PC-9 (cell line): ENCODE data around the gene SULT4A1. TPM values are rescaled to one million over a fixed set of nuclear protein-coding genes. Genes with fewer than 3 reads are reported as not detected.
A peak's percentile ranks its signal among the peaks of the same experiment; 100 is the strongest.
"Not testable (repeated sequence)": the region's sequence is repeated elsewhere in the genome, so short reads cannot be mapped to it uniquely, and the experiment has no call there.

Source experiments
- BruUV-seq: library from RNA; stranded (reverse); fragments of 400-500 nt; replicated peaks from 2 replicates; lab custom pipeline; 2021; lab: Mats Ljungman, UMichigan
- CTCF ChIA-PET: fragments of 300-600 bp; sonication (Branson Sonifier 250); formaldehyde crosslinking; loops from one replicate; lab custom pipeline; 2022; ENCODE audit warnings: antibody characterized with exemption; lab: Charles Lee
- POLR2A ChIA-PET: fragments of 300-600 bp; sonication (Branson Sonifier 250); formaldehyde crosslinking; loops from one replicate; lab custom pipeline; 2022; ENCODE audit warnings: antibody characterized with exemption; ENCODE audit not compliant: unreplicated experiment; lab: Charles Lee
- DNase-seq, 2 experiments: peaks; one replicate each; pipeline versions ENCODE4 v3.0.0 to v3.0.0-alpha.2; 2015 to 2022; ENCODE audit warnings: mixed read lengths in 1 of 2
- H2AFZ ChIP-seq: fragments of 200-600 bp; sonication (generic); 2 replicates; pipeline ENCODE4 v1.8.1; 2017; ENCODE audit warnings: antibody characterized with exemption
- H3F3A ChIP-seq: fragments of 200-600 bp; sonication (generic); 2 replicates; pipeline ENCODE4 v1.8.1; 2017; ENCODE audit warnings: antibody characterized with exemption, mild to moderate bottlenecking, low read depth; ENCODE audit not compliant: insufficient read depth
- H3K27ac ChIP-seq: fragments of 200-600 bp; sonication (generic); 2 replicates; pipeline ENCODE4 v1.6.1; 2016; ENCODE audit warnings: mixed run types
- H3K27me3 ChIP-seq: fragments of 200-600 bp; sonication (generic); 2 replicates; pipeline ENCODE4 v1.6.1; 2016; ENCODE audit warnings: low read depth, mixed run types; ENCODE audit not compliant: insufficient read depth
- H3K36me3 ChIP-seq: fragments of 200-600 bp; sonication (generic); 2 replicates; pipeline ENCODE4 v1.6.1; 2016; ENCODE audit warnings: low read depth, mixed run types
- H3K4me1 ChIP-seq: fragments of 200-600 bp; sonication (generic); replicated peaks from 2 replicates; pipeline ENCODE4 v1.6.1; 2016; ENCODE audit warnings: mixed run types; ENCODE audit not compliant: insufficient read depth
- H3K4me2 ChIP-seq: fragments of 200-600 bp; sonication (generic); 2 replicates; pipeline ENCODE4 v1.6.1; 2017; ENCODE audit warnings: mixed run types
- H3K4me3 ChIP-seq: fragments of 200-600 bp; sonication (generic); 2 replicates; pipeline ENCODE4 v1.6.1; 2016; ENCODE audit warnings: mixed run types
- H3K79me2 ChIP-seq: fragments of 200-600 bp; sonication (generic); 2 replicates; pipeline ENCODE4 v1.6.1; 2017; ENCODE audit warnings: low read depth, mixed run types
- H3K9me2 ChIP-seq: fragments of 200-600 bp; sonication (generic); 2 replicates; pipeline ENCODE4 v1.8.1; 2017; ENCODE audit warnings: mild to moderate bottlenecking; ENCODE audit not compliant: insufficient read depth
- H3K9me3 ChIP-seq: fragments of 200-600 bp; sonication (generic); 2 replicates; pipeline ENCODE4 v1.8.1; 2016; ENCODE audit warnings: low read depth; ENCODE audit not compliant: insufficient read depth
- H4K20me1 ChIP-seq: fragments of 200-600 bp; sonication (generic); 2 replicates; pipeline ENCODE4 v1.8.1; 2017; ENCODE audit not compliant: insufficient read depth
- EZH2 ChIP-seq: fragments of 200-600 bp; sonication (generic); IDR thresholded peaks from 2 replicates; pipeline ENCODE4 v1.8.0; 2017; ENCODE audit warnings: antibody characterized with exemption, low read depth
- intact Hi-C: fragments of 100-400 bp; cut with micrococcal nuclease; formaldehyde crosslinking; loops from one replicate; pipeline ENCODE4 v1.10.0; 2022; ENCODE audit not compliant: unreplicated experiment
- total RNA-seq: library from RNA; stranded (reverse); gene quantifications from 2 replicates; pipeline ENCODE4 v1.2.3, GENCODE V29; 2021
- TF ChIP-seq, protein P1 (sequence below): fragments of 200-600 bp; sonication (generic); conservative IDR thresholded peaks from 2 replicates; pipeline ENCODE4 v1.6.1; 2017; ENCODE audit warnings: mixed run types, antibody characterized with exemption, mild to moderate bottlenecking, moderate library complexity

The SULT4A1 gene
- total RNA-seq, 1 experiment from 2014 or later: 3.4 TPM

DNA sequence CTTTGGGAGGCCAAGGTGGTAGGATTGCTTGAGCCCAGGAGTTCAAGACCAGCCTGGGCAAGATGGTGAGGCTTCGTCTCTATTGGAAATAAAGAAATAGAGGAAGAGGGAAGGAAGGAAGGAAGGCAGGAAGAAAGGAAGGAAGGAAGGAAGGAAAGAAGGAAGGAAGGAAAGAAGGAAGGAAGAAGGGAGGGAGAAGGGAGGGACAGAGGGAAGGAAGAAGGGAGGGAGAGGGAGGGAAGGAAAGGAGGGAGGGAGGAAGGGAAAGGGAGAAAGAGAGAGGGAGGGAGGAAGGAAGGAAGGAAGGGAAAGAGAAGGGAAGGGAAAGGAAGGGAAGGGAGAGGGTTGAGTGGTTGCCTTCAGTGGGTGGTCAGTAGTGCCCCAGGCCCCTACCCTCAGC, 47.4 kb upstream of the SULT4A1 start:
- H3K9me3 ChIP-seq: no peaks in the 10 kb centered on the region
- 0 out of 2 replicates have a peak, but pooled peaks cover 3% of the 10 kb centered on the region for H3F3A ChIP-seq
- no peak overlapping the region for H3K4me2 ChIP-seq
- no peaks in the 10 kb centered on the region for H4K20me1 ChIP-seq
- H3K4me3 ChIP-seq: no peak overlapping the region
- H3K4me1 ChIP-seq: peaks cover 4% of the 10 kb centered on the region; the same call in 1 of the 2 replicates
- no peak for TF ChIP-seq EZH2
- TF ChIP-seq, protein P1, sequence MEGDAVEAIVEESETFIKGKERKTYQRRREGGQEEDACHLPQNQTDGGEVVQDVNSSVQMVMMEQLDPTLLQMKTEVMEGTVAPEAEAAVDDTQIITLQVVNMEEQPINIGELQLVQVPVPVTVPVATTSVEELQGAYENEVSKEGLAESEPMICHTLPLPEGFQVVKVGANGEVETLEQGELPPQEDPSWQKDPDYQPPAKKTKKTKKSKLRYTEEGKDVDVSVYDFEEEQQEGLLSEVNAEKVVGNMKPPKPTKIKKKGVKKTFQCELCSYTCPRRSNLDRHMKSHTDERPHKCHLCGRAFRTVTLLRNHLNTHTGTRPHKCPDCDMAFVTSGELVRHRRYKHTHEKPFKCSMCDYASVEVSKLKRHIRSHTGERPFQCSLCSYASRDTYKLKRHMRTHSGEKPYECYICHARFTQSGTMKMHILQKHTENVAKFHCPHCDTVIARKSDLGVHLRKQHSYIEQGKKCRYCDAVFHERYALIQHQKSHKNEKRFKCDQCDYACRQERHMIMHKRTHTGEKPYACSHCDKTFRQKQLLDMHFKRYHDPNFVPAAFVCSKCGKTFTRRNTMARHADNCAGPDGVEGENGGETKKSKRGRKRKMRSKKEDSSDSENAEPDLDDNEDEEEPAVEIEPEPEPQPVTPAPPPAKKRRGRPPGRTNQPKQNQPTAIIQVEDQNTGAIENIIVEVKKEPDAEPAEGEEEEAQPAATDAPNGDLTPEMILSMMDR: no peak
- no peak overlapping the region for H2AFZ ChIP-seq
- BruUV-seq: no TSS peak
- no peaks in the 10 kb centered on the region for H3K36me3 ChIP-seq
- no peaks in the 10 kb centered on the region for H3K79me2 ChIP-seq
- intact Hi-C loops: no loop called here
- H3K9me2 ChIP-seq: no peaks in the 10 kb centered on the region
- ChIA-PET CTCF (no interaction called here), POLR2A (no interaction called here)
- no peaks in the 10 kb centered on the region for H3K27me3 ChIP-seq
- DNase-seq: no peak
- H3K27ac ChIP-seq: no peak overlapping the region

DNA sequence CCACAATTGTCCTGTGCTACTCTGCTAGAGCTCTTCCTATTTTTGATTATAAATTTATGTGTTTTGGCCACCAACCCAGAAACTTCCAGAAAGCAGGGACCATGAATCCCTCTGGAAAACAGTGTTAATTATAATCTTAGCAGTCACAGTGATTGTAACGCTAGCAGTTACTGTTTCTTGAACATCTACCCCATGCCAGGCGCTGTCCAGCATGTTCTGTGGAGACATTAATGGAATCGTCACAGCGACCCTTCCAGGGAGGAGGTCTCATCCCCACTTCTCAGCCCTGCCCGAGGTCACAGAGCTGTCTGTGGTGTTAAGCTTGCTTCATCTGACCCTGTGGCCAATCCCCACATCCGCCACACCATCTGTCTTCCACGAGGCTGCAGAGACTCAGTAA, 43.4 kb upstream of the SULT4A1 start:
- Histone ChIP-seq H3K4me2 (no peak overlapping the region), H3K9me3 (no peaks in the 10 kb centered on the region), H3K79me2 (no peaks in the 10 kb centered on the region), H3K27ac (no peak overlapping the region), H3K4me1 (peaks cover 24% of the 10 kb centered on the region), H4K20me1 (no peaks in the 10 kb centered on the region), H3K4me3 (no peak overlapping the region), H3F3A (peaks cover 15% of the 10 kb centered on the region), H2AFZ (no peak overlapping the region), H3K27me3 (no peaks in the 10 kb centered on the region), H3K9me2 (no peaks in the 10 kb centered on the region), H3K36me3 (no peaks in the 10 kb centered on the region)
- ChIA-PET POLR2A (no interaction called here), CTCF (interaction anchor here (0.5 kb wide), 1 partner anchor 311 kb away, joined by 8 read pairs; no protein-coding TSS in a partner anchor)
- DNase-seq: no peak
- no TSS peak for BruUV-seq
- intact Hi-C loops: no loop called here
- TF ChIP-seq, protein P1: no peak
- no peak for TF ChIP-seq EZH2

DNA sequence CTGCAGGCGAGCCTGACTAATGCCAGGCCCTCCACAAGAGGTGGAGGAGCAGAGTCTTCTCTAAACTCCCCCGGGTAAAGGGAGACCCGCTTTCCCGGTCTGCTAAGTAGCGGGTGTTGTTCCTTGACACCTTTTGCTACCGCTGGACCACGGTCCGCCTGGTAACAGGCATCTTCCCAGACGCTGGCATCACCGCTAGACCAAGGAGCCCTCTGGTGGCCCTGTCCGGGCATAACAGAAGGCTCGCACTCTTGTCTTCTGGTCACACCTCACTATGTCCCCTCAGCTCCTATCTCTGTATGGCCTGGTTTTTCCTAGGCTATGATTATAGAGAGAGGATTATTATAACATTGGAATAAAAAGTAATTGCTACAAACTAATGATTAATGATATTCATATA, 42.1 kb upstream of the SULT4A1 start:
- peak in 1 of 2 experiments; percentile 68 for DNase-seq
- H3K79me2 ChIP-seq, H3K27me3 ChIP-seq, H2AFZ ChIP-seq, H3K4me3 ChIP-seq, POLR2A ChIA-PET, H3K36me3 ChIP-seq, BruUV-seq, H3K9me3 ChIP-seq, intact Hi-C loops, H3K27ac ChIP-seq, H3K9me2 ChIP-seq, H4K20me1 ChIP-seq, H3K4me2 ChIP-seq: not testable (repeated sequence)
- TF ChIP-seq, protein P1: peak; percentile 66
- H3K4me1 ChIP-seq: peaks cover 33% of the 10 kb centered on the region
- CTCF ChIA-PET: interaction anchor here (1.4 kb wide), 1 partner anchor 21 kb away, joined by 3 read pairs; no protein-coding TSS in a partner anchor
- peaks cover 17% of the 10 kb centered on the region for H3F3A ChIP-seq

DNA sequence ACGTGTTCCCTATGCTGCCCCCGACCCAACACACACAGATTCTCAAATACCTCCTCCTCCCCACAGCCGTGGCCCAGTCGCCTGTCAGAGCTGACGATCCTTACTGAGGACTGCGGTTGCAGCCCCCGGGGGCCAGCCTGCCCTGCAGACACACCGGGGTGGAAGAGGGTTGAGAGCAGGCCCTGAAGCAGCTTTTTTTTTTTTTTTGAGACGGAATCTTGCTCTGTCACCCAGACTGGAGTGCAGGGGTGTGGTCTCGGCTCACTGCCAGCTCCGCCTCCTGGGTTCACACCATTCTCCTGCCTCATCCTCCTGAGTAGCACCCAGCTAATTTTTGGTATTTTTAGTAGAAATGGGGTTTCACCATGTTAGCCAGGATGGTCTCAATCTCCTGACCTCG, 40.7 kb upstream of the SULT4A1 start:
- BruUV-seq, H3K79me2 ChIP-seq, H3K9me3 ChIP-seq, H4K20me1 ChIP-seq, H3K4me3 ChIP-seq, H3K9me2 ChIP-seq, H3K27me3 ChIP-seq, H2AFZ ChIP-seq, H3K36me3 ChIP-seq: not testable (repeated sequence)
- intact Hi-C loops: loop anchor here (2.0 kb wide), 1 partner anchor 18 kb away; no protein-coding TSS in a partner anchor
- ChIA-PET CTCF (interaction anchor here (0.6 to 0.7 kb wide), 2 partner anchors 83 to 183 kb away, joined by 6 to 9 read pairs; no protein-coding TSS in a partner anchor), POLR2A (interaction anchor here (0.6 kb wide), 1 partner anchor 490 kb away, joined by 33 read pairs; no protein-coding TSS in a partner anchor)
- Histone ChIP-seq H3F3A (peaks cover 30% of the 10 kb centered on the region), H3K27ac (peak overlapping the region; percentile 79), H3K4me2 (peak overlapping the region; percentile 67), H3K4me1 (peaks cover 47% of the 10 kb centered on the region)
- DNase-seq: peak; percentile 59 to 68
